GM13976 (cell line): ENCODE results near the gene SLC25A41.

Source experiments
- DNase-seq: peaks from one replicate; pipeline ENCODE4 v3.0.0; 2012; ENCODE audit warnings: low spot score
- in situ Hi-C: fragments of 300-500 bp; cut with MboI; formaldehyde crosslinking; loops from one replicate; pipeline ENCODE4 v1.12.0; 2022; ENCODE audit warnings: low sequenced_read_pairs, mixed read lengths, inconsistent platforms; ENCODE audit not compliant: unreplicated experiment
- TF ChIP-seq, protein P1 (sequence below): IDR thresholded peaks from 2 replicates; pipeline ENCODE4 v1.5.1; 2012; ENCODE audit warnings: borderline replicate concordance, mild to moderate bottlenecking; ENCODE audit not compliant: insufficient read depth; ENCODE audit errors: extremely low read depth, missing control alignments, control extremely low read depth

Gene SLC25A41

GRCh38 chr19:6396305-6396704 lies 37.3 kb downstream of the SLC25A41 start:
- in situ Hi-C loops, result no loop called here
- TF ChIP-seq, protein P1, sequence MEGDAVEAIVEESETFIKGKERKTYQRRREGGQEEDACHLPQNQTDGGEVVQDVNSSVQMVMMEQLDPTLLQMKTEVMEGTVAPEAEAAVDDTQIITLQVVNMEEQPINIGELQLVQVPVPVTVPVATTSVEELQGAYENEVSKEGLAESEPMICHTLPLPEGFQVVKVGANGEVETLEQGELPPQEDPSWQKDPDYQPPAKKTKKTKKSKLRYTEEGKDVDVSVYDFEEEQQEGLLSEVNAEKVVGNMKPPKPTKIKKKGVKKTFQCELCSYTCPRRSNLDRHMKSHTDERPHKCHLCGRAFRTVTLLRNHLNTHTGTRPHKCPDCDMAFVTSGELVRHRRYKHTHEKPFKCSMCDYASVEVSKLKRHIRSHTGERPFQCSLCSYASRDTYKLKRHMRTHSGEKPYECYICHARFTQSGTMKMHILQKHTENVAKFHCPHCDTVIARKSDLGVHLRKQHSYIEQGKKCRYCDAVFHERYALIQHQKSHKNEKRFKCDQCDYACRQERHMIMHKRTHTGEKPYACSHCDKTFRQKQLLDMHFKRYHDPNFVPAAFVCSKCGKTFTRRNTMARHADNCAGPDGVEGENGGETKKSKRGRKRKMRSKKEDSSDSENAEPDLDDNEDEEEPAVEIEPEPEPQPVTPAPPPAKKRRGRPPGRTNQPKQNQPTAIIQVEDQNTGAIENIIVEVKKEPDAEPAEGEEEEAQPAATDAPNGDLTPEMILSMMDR, result no peak
- no peak for DNase-seq

DNA sequence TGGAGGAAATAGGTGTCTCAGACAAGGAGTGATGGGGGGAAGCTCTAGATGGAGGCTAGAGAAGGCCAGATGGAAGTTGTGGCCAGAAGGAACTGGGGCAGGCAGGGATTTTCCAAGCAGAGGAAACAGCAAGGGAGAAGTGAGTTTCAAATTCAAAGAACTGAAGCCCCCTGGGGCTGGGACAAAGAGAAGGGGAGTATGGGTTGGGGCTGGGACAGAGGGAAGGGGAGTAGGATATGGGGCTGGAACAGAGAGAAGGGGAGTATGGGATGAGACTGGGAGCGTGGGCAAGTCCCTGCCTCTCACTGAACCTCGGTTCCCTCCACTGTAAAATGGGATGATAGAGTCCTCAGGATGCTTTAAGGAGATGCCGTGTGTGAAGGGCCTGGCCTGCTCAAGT lies 38.7 kb downstream of the SLC25A41 start:
- TF ChIP-seq, protein P1, result no peak
- in situ Hi-C loops, result no loop called here
- DNase-seq, result no peak

GRCh38 chr19:6393983-6394412 lies 39.6 kb downstream of the SLC25A41 start:
- no peak for DNase-seq
- in situ Hi-C loops, result no loop called here
- TF ChIP-seq, protein P1, result no peak

GRCh38 chr19:6393074-6393982 lies 40.2 kb downstream of the SLC25A41 start, which contains the start of gene GTF2F1:
GTF2F1 (minus strand) TSS chr19:6393164; CDS start chr19:6392995, 169 bp downstream.
- TF ChIP-seq, protein P1, result peak; percentile 27

DNA sequence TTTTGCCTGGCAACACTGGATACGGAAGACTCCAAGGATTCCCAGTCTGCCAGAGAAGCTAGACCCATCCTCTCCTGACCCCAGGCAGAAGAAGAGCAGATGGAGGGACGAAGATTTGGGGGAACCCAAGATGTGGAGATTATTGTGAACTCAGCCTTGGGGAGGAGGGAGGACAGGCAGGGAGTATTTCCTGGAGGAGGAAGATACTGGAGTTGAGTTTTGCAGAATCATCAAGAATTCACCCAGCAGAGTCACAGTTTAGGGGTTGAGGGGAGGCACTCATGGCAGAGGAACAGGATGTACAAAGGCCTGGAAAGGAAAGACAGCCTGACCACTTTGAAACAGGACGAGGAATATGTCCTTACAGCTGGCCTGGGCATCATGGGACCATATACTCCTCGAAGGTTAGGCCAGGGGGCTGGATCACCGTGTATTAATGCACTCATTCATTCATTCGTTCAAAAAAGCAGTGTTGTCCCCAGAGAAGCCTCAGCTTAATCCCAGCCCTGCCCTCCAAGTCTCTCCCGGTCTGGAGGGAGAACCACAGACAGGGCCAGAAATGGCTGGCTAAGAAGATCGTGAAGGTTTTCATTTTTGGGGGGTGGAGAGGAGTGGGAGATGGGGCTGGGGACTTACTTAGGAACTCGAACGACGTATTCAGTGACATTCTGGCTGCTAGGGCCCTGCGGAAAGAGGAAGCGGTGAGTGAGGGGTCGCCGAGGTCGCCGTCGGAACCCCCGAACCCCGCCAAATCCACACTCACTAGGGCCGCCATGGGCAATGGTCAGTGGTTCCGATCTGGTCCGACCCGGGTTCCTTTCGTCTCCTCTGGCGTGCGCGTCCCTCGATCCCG lies 41.1 kb downstream of the SLC25A41 start:
- in situ Hi-C loops, result no loop called here
- no peak for DNase-seq
- TF ChIP-seq, protein P1, result no peak

More at GRCh38 chr19:6393074-6393982, 40.2 kb downstream of the SLC25A41 start, which contains the start of gene GTF2F1:
- in situ Hi-C loops, result no loop called here
- peak; percentile 98 for DNase-seq

DNA sequence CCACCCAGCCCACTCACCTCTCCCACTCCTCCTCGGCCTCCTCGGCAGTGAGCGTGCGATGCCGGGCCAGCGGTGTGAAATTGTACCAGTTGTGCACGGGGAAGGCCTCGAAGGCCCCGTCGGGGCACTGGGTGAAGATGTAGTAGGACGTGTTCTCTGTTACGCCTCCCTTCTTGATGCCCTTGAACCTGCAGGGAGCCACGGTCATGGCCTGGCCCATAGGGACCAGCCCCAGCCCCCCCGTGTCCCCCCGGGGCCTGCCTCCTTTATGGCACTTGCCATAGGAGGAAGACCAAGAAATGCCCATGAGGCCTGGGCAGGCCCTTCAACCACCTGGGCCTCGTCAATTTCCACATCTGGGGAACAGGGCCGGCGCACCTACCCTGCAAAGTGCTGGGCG lies 46.2 kb downstream of the SLC25A41 start:
- in situ Hi-C loops, result no loop called here
- DNase-seq, result no peak

More for the DNA sequence above, 46.2 kb downstream of the SLC25A41 start:
- TF ChIP-seq, protein P1, result no peak
